ENCODE data around the gene CDS2. TPM values are rescaled to one million over a fixed set of nuclear protein-coding genes. Genes with fewer than 3 reads are reported as not detected.

The CDS2 gene
- total RNA-seq, 1 experiment from 2014 or later: 66.3 TPM

DNA sequence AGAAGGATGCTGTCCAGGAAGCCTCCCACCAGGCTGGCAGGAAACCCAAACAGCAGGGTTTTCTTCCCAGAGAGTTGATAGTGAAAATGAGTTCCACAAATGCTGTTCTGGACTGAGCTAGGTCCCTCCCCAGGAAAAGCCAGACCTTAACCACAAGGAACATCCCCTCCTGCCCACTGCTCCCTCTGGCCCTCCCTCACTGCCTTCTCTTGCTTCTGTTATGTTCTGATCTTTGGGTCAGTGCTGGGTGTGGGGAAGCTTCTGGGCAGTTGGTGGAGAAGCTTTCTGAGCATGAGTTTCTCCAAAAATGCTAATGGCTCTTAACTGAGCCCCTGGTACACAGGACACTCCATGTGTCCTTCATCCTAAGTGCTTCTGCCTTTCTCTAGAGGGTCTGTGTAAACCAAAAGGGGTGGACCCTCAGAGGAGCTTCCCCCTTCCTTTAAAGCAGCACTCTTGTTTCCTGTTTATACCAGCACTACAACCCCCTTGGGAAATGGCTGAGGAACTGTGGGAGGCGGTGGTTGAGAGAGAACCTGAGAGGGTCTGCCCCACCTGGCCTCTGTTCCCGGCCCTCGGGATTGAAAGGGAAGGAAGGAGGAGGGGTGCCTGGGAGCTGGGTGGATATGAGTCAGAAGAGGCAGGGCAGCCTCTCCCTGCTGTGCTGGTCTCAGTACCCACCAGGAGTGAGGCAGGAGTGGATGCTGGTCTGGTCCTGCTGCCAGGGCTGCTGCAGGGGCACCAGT lies 42.0 kb downstream of the CDS2 start:
- DNase-seq (ENCODE audit: low read depth, low spot score): no peak
- in situ Hi-C loops (cut with HindIII; ENCODE audit: low pct_unique_long_range_greater_than_20kb, low sequenced_read_pairs): no loop called here

DNA sequence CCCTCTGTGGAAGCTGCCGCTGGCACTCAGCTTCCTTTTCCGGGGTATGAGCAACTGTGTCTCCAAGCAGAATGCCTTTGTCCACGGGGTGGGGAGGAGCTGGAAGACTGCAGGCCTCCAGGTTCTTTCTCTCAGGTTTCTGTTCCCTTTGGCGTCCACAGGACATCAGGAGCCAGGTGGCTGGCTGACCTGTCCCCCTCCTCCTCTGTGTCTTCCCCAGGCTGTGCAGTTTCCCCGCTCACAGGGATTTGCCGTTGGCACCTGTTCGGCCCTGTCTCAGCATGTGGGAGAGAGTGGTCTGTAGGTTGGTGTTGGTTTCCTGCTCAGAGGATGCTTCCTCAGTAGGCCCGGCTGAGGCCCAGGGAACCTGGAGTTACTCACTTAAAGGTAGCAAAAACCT lies 43.5 kb downstream of the CDS2 start:
- no peak for DNase-seq (ENCODE audit: low read depth, low spot score)

DNA sequence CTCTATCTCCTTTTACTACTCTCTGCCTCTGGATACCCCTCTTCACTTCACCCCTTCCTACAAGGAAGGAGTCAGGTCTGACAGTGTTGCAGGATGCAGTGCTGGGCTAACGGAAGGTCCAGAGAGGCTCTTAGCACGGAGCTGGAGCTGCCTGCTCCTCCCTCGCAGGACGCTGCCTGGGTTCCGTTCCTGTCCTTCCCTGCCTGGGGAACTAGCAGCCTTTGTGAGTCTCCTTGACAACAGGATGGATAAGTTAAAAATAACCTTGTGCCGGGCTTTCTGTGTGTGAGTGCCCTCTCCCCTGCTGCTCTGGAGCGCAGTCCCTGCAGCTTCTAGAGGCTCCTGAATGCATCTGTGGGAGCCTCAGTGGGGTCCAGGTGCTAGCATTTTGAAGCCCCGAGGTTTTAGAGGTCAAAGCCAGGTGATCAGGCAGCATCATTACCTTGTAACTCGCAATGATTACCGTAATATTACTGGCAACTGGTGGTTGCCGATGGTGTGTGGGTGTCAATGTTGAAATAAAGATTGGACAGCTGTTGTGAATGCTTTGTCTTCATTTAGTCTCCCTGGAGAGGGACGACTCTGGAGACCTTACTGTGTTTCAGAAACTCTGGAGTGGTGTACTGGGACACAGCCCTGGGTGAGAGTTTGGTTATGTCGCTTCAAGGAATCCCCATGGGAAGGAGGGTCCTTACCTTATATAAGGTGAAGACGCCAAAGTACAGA lies 44.4 kb downstream of the CDS2 start:
- in situ Hi-C loops (cut with HindIII; ENCODE audit: low pct_unique_long_range_greater_than_20kb, low sequenced_read_pairs): no loop called here
- no peak for DNase-seq (ENCODE audit: low read depth, low spot score)

More for the DNA sequence above, 43.5 kb downstream of the CDS2 start:
- in situ Hi-C loops (cut with HindIII; ENCODE audit: low pct_unique_long_range_greater_than_20kb, low sequenced_read_pairs): no loop called here

DNA sequence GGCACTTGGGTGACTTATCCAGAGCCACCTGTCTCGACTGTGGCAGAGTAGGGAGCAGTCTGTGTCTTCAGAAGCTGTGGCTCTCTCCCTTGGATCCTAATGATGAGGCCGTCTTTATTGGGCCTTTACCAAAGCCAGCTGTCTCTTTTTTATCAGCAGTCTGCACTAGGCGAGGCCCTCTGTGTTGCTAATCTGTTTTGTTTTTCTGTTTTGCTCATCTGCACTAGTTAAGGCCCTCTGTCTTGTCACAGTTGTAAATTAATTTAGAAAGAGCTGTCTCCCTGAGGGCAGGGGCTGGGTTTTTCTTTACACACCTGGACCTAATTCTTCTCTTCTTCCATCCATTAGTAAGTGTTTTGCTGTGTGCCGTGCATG lies 45.0 kb downstream of the CDS2 start:
- in situ Hi-C loops (cut with HindIII; ENCODE audit: low pct_unique_long_range_greater_than_20kb, low sequenced_read_pairs): no loop called here
- DNase-seq (ENCODE audit: low read depth, low spot score): no peak

DNA sequence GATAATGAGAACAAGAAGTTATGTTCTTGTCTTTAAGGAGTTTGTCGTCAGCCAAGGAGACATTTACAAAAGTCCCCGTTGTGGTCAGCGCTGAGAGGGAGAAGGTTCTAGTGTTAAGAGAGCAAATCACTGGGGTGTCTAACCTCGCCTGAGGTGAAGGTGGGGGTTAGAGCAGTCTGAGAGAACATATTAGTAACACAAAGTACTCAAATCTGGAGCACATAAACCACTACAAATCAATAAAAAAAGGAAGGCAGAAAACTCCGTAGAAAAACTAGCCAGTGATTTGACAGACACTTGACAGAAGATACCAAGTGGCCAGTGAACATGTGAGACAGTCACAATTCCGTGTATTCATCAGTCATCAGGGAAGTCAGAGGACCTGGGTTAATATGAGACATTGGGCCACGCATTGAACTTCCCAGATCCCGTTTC lies 45.4 kb downstream of the CDS2 start:
- in situ Hi-C loops (cut with HindIII; ENCODE audit: low pct_unique_long_range_greater_than_20kb, low sequenced_read_pairs): no loop called here
- no peak for DNase-seq (ENCODE audit: low read depth, low spot score)

DNA sequence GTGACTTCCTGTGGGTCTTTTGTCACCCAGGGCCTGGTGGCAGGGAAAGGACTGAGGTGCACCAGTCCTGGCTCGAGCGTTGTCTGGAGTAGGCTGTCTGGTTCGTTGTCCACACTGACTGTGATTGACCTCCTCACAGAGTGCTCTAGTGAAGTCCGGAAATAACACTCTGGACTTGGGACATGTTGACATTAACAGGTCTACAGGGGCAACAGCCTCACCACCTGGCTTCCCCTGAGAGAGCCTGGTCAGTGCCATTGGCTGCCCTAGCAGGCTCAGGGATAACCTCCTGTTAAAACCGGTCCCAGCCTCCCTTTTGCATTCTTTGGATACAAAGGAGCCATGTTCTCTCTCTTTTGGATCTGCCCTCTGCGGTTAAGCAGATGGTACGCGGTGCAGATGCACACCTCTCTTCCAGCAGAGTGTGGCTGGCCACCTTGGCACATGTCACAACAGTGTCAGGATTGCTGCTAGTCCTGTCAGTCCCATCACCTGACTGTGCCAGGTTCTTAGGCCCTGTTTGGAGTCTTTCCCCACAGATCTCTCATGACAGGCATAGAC lies 46.2 kb downstream of the CDS2 start:
- in situ Hi-C loops (cut with HindIII; ENCODE audit: low pct_unique_long_range_greater_than_20kb, low sequenced_read_pairs): no loop called here
- no peak for DNase-seq (ENCODE audit: low read depth, low spot score)

GRCh38 chr20:5173751-5174150 lies 46.9 kb downstream of the CDS2 start:
- no peak for DNase-seq (ENCODE audit: low read depth, low spot score)
- in situ Hi-C loops (cut with HindIII; ENCODE audit: low pct_unique_long_range_greater_than_20kb, low sequenced_read_pairs): no loop called here

DNA sequence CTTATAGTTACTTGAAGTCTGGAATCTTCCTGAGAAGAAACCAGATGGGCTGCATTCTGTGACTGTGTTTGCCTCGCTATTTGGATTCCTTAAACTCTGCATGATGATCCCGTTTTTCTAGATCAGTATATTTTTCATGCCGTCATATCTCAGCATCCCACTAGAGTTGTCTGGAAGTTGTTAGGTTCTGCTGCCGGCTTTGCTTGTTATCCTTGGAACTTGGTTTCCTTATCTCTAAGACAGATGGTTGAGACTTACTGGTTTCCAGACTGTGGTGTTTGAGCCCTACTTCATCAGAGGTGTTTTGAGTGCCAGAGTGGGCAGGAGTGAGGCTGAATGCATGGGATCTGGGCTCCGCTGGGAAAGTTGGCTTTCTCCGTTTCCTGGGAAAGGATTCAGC lies 50.3 kb downstream of the CDS2 start:
- no peak for DNase-seq (ENCODE audit: low read depth, low spot score)
- in situ Hi-C loops (cut with HindIII; ENCODE audit: low pct_unique_long_range_greater_than_20kb, low sequenced_read_pairs): no loop called here

- in situ Hi-C loops (cut with HindIII; ENCODE audit: low pct_unique_long_range_greater_than_20kb, low sequenced_read_pairs): no loop called here
- DNase-seq (ENCODE audit: low read depth, low spot score): no peak
These were observed 51.2 kb downstream of the CDS2 start for GRCh38 chr20:5178046-5178445.

- in situ Hi-C loops (cut with HindIII; ENCODE audit: low pct_unique_long_range_greater_than_20kb, low sequenced_read_pairs): no loop called here
- DNase-seq (ENCODE audit: low read depth, low spot score): no peak
These were observed 53.6 kb downstream of the CDS2 start for GRCh38 chr20:5180421-5180820.

- in situ Hi-C loops (cut with HindIII; ENCODE audit: low pct_unique_long_range_greater_than_20kb, low sequenced_read_pairs): no loop called here
These were observed 54.1 kb downstream of the CDS2 start for GRCh38 chr20:5180933-5181332.

GRCh38 chr20:5181492-5181891 lies 54.7 kb downstream of the CDS2 start:
- in situ Hi-C loops (cut with HindIII; ENCODE audit: low pct_unique_long_range_greater_than_20kb, low sequenced_read_pairs): no loop called here
- no peak for DNase-seq (ENCODE audit: low read depth, low spot score)

More at GRCh38 chr20:5180933-5181332, 54.1 kb downstream of the CDS2 start:
- DNase-seq (ENCODE audit: low read depth, low spot score): no peak

GRCh38 chr20:5181958-5182357 lies 55.1 kb downstream of the CDS2 start:
- DNase-seq (ENCODE audit: low read depth, low spot score): no peak
- in situ Hi-C loops (cut with HindIII; ENCODE audit: low pct_unique_long_range_greater_than_20kb, low sequenced_read_pairs): no loop called here

DNA sequence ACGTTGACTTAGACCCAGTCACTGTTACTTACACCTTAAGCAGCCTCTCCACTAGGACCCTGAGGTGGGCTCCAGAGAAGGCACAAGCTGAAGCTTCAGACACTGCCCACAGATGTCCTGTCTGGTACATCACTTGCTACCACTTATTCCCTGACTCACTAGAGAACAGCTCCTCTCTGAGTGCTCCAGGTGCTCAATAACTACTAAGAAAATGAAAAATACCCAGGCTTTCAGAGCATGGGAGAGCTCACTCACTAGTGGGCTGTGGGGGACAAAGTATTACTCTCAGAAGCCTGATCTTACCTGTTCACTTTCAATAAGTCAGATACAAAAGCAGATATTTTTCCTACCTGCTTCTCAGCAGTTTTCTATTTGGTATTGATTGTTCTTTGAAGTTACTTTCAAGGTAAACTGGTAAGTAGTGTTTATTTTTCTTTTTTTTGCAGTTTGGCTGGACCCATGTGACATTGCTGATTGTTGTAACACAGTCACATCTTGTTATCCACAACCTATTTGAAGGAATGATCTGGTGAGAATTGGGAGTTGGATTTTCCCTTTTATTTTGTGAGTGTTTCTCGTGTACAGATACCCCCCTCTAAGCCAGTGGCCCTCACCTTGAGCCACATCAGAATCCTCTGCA lies 55.9 kb downstream of the CDS2 start:
- no peak for DNase-seq (ENCODE audit: low read depth, low spot score)
- in situ Hi-C loops (cut with HindIII; ENCODE audit: low pct_unique_long_range_greater_than_20kb, low sequenced_read_pairs): no loop called here

GRCh38 chr20:5183731-5184474 lies 57.1 kb downstream of the CDS2 start:
- in situ Hi-C loops (cut with HindIII; ENCODE audit: low pct_unique_long_range_greater_than_20kb, low sequenced_read_pairs): no loop called here
- DNase-seq (ENCODE audit: low read depth, low spot score): no peak

DNA sequence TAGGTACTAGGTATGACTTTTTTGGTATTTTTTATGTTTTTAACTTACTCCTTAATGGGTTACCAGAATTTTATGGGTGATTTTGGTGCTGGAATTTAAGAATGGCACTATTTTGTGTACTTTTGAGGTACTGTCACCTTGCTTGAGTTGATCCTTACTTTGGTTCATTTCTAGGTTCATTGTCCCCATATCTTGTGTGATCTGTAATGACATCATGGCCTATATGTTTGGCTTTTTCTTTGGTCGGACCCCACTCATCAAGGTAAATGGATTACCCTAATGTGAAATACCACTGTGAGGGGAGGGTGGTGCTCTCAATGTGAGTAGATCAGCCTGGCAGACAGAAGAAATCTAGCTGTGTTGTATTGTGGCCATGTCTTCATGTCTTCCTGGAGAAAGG lies 57.9 kb downstream of the CDS2 start:
- in situ Hi-C loops (cut with HindIII; ENCODE audit: low pct_unique_long_range_greater_than_20kb, low sequenced_read_pairs): no loop called here
- DNase-seq (ENCODE audit: low read depth, low spot score): no peak

DNA sequence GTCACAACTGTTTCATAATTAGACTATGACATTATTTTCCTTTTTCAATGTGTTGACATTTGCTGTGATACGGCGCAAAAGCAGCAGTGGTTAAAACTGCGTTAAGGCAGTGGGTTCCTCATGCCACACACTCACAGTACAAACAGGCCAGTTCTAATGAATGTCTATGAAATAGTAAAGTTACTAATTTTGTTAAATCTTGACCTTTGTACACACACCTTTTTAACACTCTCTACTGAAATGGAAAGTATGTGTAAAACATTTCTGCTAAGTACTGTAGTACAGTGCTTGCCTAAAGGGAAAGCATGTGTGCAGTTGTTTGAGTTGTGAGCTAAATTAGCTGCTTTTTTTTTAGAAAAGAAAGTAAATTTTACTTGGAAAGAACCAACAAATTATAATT lies 60.3 kb downstream of the CDS2 start:
- no peak for DNase-seq (ENCODE audit: low read depth, low spot score)
- in situ Hi-C loops (cut with HindIII; ENCODE audit: low pct_unique_long_range_greater_than_20kb, low sequenced_read_pairs): no loop called here

- in situ Hi-C loops (cut with HindIII; ENCODE audit: low pct_unique_long_range_greater_than_20kb, low sequenced_read_pairs): no loop called here
- no peak for DNase-seq (ENCODE audit: low read depth, low spot score)
These were observed 61.9 kb downstream of the CDS2 start for GRCh38 chr20:5188736-5189135.
